ENCODE data around the gene ZC3H12D.
"Not testable (repeated sequence)": the region's sequence is repeated elsewhere in the genome, so short reads cannot be mapped to it uniquely, and the experiment has no call there.

Gene ZC3H12D

GRCh38 chr6:149483334-149483725, 1.5 kb downstream of the ZC3H12D start:
- DNase-seq, result no peak

GRCh38 chr6:149482545-149483333, 2.1 kb downstream of the ZC3H12D start:
- DNase-seq, result no peak

GRCh38 chr6:149480502-149481280, 4.1 kb downstream of the ZC3H12D start:
- DNase-seq, result no peak

GRCh38 chr6:149478631-149479314, 6.0 kb downstream of the ZC3H12D start:
- no peak for DNase-seq

- DNase-seq, result no peak
These were observed 7.3 kb downstream of the ZC3H12D start for GRCh38 chr6:149477544-149477943.

GRCh38 chr6:149476789-149477455, 7.9 kb downstream of the ZC3H12D start:
- no peak for DNase-seq

GRCh38 chr6:149474108-149474935, 10.5 kb downstream of the ZC3H12D start:
- DNase-seq, result no peak

- no peak for DNase-seq
These were observed 11.4 kb downstream of the ZC3H12D start for GRCh38 chr6:149473080-149474052.

GRCh38 chr6:149472241-149472640, 12.6 kb downstream of the ZC3H12D start:
- DNase-seq, result no peak

GRCh38 chr6:149471801-149472200, 13.0 kb downstream of the ZC3H12D start:
- DNase-seq, result no peak

GRCh38 chr6:149470948-149471347, 13.9 kb downstream of the ZC3H12D start:
- DNase-seq, result no peak

- no peak for DNase-seq
These were observed 16.6 kb downstream of the ZC3H12D start for GRCh38 chr6:149468179-149468578.

- no peak for DNase-seq
These were observed 17.5 kb downstream of the ZC3H12D start for GRCh38 chr6:149467265-149467664.

GRCh38 chr6:149464411-149464810, 20.4 kb downstream of the ZC3H12D start:
- DNase-seq, result no peak

GRCh38 chr6:149463781-149464180, 21.0 kb downstream of the ZC3H12D start:
- no peak for DNase-seq

GRCh38 chr6:149462712-149463111, 22.1 kb downstream of the ZC3H12D start:
- DNase-seq, result not testable (repeated sequence)

- no peak for DNase-seq
These were observed 23.1 kb downstream of the ZC3H12D start for GRCh38 chr6:149461670-149462069.

GRCh38 chr6:149460249-149460648, 24.6 kb downstream of the ZC3H12D start:
- DNase-seq, result not testable (repeated sequence)

GRCh38 chr6:149459761-149460160, 25.1 kb downstream of the ZC3H12D start:
- no peak for DNase-seq

- no peak for DNase-seq
These were observed 26.0 kb downstream of the ZC3H12D start for GRCh38 chr6:149458806-149459205.

- no peak for DNase-seq
These were observed 26.6 kb downstream of the ZC3H12D start for GRCh38 chr6:149458196-149458595.

Measured in NCI-H2107 (cell line).